ENCODE measurements around the gene NOC4L.
"Not testable (repeated sequence)": the region's sequence is repeated elsewhere in the genome, so short reads cannot be mapped to it uniquely, and the experiment has no call there.

The NOC4L gene

DNA sequence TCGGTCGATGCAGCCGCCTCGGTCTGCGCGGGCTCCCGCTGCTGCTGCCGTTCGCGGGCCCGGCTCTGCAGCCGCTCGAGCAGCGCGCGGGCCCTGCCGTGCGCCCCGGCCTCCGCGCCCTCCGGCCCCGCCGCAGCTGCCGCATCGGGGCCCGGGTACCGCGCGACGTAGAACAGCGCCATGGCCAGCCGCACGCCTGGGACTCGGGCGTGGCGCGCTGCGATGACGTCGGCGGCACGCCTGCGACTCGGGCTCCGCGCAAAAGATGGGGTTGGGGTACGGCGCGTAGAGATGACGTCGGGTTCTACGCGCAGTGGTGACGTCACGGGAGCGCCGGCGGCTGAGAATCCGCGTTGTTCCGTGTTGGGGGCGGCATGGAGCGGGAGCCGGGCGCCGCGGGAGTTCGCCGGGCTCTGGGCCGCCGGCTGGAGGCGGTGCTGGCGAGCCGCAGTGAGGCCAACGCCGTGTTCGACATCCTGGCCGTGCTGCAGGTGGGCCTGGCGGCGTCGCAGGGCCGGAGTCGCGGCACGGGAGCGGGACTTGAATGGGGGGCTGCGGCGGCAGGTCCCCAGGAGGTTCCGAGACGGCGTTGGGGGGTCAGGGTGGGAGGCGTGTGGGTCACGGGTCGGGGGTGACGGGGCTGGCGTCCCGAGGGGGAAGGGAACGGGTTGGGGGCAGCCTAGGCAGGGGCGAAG lies at the start of gene NOC4L, which contains the start of gene DDX51:
Gene NOC4L (plus strand): TSS at position 343 of the 695 bp plus-strand sequence. CDS start 32 bp downstream, at position 375.
Gene DDX51 (minus strand): TSS at position 205 of the 695 bp plus-strand sequence. CDS start 23 bp downstream, at position 182.
- DNase-seq = peak; percentile 45 to 95 (median 87)

DNA sequence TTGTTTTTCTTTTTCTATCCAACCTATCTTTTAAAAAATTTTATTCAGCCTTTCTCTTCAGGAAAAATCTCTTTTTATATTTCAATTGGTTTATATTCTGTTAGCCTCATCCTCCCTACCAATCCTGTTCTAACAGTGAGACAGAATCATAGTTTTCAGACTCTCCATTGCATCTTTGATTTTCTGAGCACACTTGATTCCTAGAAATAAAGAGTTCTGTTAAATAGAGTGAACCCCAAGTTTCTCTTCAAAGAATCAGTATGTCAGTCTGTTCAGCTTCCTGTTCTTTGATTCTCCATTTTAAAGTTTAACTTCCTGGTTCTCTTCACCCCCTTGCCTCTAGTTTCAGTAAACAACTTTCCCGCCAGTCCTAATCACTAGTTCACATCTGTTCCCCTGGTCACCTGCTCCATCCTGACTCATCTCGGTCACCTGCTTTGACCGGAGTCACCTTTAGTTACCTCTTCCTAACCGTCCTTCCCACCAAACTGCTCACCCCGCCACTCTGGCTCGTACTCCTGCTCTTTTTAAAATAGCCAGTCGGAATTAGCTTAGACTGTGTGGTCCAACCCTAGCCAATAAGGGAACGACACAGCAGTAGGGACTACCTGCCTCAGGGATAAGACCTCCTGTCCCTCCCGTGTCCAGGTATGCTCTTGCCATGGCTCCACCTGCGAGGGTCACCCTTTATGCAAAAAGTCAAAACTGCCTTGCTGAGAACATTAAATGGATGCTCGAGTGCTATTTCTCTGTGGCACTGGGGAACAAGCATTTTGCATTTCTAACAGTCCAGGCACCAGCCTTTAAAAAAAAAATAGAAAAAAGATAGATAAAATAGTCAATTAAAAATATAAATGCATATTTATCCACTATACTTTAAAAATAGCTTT lies 48.5 kb upstream of the NOC4L start:
- DNase-seq = no peak

GRCh38 chr12:132099739-132100138 lies 44.5 kb upstream of the NOC4L start:
- no peak for DNase-seq

DNA sequence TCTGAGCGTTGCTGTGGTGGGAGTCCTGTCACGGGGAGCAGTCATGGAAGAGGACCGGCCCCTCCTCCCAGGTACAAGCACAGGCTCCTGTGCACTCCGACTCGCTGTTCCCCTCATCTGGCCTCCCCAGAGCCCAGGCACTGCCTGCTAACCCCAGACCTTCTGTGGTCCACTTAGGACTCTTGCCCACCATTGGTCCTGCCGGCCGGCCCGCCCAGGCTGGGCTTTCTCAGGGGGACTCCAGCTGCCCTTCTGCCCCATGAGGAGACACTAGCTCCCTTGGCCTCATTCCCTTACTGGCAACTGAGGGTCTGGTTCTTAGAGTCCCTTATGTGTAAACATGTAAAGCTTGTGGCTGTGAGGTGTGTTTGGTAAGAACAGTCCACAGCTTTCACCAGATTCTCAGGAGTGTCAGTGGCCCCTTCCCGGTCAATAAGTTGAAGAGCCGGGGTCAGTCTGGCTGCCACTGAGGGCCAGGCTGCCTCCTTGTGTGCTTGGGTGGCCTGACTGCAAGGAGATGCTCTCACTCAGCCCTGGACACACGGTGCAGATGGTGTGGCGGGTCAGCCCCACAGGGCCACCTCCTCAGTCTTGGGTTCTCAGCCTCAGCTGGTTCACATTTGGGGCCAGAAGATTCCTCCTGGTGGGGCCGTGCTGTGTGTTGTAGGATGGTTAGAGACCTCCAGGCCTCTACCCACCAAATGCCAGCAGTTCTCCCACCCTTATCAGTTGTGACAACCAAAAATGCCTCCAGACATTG lies 43.8 kb upstream of the NOC4L start:
- DNase-seq = no peak

- no peak for DNase-seq
Measured at GRCh38 chr12:132102297-132102696, 42.0 kb upstream of the NOC4L start.

DNA sequence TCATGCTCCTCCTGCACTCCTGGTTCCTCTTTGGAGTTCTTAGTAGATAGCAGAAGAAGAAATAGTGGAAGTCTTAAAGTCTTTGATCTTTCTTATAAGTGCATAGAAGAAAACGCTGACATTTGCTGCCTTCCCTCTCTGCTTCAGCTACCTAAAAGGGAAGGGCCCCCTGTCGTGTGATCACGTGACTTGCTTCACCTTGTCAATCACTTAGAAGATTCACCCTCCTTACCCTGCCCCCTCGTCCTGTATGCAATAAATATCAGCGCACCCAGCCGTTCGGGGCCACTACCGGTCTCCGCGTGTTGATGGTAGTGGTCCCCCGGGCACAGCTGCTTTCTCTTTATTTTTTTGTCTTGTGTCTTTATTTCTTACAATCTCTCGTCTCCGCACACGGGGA lies 41.2 kb upstream of the NOC4L start:
- not testable (repeated sequence) for DNase-seq

DNA sequence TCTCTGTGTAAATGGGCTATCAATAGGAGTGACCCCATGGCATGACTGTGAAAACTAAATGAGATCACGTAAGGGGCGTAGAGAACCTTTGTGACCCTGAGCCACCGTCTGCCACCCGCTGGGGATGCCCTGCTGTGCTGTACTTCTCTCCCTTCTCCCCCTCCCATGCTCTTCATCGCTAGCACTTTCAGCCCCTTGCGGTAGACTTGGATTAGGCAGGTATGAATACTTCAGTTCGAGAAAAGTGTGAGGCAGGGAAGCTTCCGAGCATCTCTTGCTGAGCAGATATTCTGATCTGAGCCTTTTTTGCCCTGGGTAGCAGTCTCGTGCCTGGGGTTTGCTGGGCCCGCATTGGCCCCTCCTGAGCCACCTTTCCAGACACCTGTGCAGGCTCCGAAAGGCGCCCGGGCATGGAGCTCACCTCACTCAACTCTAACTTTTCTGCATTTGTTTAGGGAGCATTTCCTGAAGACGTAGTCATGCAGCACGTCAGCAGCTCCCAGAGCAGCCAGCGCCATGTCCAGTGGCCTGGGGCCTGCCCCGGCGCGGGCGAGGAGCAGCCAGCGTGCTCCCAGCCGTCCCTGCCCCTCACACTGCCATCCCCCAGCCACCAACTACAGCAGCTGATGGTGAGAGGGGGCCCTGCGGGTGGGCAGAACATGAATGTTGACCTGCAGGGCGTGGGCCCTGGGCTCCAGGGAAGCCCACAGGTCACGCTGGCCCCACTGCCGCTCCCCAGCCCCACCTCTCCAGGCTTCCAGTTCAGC lies 40.5 kb upstream of the NOC4L start:
- DNase-seq = no peak

- no peak for DNase-seq
Measured at GRCh38 chr12:132105467-132105866, 38.8 kb upstream of the NOC4L start.

GRCh38 chr12:132106921-132107320 lies 37.3 kb upstream of the NOC4L start:
- DNase-seq = no peak

GRCh38 chr12:132108211-132108832 lies 35.9 kb upstream of the NOC4L start:
- DNase-seq = no peak

DNA sequence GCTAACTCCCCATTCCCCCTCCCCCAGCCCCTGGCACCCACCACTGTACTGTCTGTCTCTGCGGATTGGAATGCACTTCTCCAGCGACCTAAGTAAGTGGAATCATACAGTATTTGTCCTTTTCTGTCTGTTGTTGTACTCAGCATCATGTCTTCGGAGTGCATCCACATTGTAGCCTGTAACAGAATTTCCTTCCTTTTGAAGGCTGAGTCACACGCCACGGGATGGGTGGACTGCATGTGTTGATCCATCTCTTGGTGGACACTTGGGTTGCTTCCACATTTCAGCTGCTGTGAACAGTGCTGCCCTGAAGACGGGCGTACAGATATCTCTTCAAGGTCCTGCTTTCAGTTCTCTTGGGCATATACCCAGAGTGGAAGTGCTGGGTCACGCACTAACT lies 34.5 kb upstream of the NOC4L start:
- DNase-seq = no peak

DNA sequence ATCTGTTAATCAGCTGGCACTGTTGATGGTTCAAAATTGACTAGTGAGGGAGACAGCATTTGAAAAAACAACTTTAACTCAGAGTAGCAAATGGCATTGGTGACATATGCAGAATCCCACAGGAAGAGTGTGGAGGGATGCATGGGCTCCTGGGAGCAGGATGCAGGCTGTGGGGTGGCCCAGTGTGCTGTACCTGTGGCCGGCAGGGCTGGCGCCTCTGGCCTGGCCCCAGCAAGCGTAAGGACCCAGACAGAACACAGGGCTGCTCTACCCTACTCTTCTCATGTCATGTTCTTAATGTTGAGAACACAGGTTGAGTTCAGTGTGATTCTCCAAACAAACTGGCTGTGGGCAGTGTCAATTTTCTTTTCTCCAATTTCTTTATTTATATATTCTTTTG lies 33.6 kb upstream of the NOC4L start:
- no peak for DNase-seq

DNA sequence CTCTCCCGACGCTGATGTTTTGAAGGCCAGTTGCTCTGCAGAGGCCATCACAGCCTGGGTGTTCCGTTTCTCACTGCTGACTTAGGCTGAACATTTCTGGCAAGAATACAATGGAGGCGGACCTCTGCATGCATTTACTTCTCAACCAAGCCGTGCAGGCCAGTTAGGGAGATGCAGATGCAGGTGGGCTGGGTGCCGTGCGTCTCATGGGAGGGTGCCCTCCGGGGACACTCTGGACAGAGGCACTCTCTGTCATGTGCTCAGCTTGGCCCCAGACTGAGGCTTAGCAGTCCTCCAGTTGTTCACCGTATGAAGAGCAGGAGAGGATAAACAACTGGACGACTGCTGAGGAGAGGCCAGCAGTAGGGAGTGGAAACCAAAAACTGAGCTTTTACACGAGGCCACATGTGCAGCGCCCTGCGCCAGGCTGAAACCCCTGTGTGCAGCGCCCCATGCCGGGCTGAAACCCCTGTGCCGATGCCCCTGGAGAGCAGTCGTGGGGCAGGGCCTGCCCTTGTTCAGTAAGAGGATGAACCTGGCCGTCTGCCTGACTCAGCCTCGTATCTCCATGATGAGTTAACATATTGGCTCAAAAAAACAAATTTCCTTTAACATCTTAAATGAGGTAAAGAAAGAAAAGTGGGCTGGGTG lies 32.5 kb upstream of the NOC4L start:
- DNase-seq = no peak

- no peak for DNase-seq
Measured at GRCh38 chr12:132114667-132115066, 29.6 kb upstream of the NOC4L start.

GRCh38 chr12:132115500-132115899 lies 28.8 kb upstream of the NOC4L start:
- DNase-seq = no peak

GRCh38 chr12:132116709-132117557 lies 27.3 kb upstream of the NOC4L start:
- no peak for DNase-seq

- DNase-seq = no peak
Measured at GRCh38 chr12:132117558-132117875, 26.7 kb upstream of the NOC4L start.

DNA sequence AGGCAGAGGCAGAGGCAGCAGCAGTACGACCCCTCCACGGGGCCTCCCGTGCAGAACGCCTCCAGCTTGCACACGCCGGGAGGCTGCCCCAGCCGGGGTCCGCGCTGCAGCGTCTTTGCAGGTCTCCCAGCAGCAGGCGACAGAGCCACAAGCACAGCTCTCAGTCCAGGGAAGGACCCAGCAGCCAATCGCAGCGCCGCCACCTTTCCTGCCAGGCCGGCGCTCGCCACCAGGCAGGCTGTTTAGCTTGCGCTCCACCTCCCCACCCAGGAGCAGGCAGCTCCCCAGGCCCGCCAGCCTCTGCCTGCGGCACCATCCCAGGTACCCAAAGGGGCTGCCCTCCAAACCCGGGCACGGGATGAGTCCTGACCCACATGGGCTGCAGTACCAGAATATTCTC lies 25.4 kb upstream of the NOC4L start:
- no peak for DNase-seq

DNA sequence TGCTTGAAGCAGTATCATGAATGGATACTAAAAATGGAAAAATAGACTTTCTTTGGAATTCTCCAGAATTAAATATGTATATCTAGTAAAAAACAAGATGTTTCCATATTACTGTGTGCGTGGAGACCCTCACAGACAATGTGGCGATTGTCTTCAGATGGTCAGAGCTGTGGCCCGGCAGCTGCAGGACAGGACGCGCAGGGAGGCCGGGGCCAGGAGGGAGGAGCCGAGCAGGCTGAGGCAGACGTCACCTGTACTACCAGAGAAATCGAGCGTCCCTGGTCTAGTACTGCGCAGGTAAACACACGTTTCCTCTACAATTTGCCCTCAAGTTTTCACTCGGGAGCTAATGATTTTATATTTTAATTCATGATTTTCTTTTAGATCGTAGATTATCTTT lies 23.0 kb upstream of the NOC4L start:
- DNase-seq = no peak
